Measurements from ENCODE around the gene PER3.
A peak's percentile ranks its signal among the peaks of the same experiment; 100 is the strongest.

The PER3 gene

DNA sequence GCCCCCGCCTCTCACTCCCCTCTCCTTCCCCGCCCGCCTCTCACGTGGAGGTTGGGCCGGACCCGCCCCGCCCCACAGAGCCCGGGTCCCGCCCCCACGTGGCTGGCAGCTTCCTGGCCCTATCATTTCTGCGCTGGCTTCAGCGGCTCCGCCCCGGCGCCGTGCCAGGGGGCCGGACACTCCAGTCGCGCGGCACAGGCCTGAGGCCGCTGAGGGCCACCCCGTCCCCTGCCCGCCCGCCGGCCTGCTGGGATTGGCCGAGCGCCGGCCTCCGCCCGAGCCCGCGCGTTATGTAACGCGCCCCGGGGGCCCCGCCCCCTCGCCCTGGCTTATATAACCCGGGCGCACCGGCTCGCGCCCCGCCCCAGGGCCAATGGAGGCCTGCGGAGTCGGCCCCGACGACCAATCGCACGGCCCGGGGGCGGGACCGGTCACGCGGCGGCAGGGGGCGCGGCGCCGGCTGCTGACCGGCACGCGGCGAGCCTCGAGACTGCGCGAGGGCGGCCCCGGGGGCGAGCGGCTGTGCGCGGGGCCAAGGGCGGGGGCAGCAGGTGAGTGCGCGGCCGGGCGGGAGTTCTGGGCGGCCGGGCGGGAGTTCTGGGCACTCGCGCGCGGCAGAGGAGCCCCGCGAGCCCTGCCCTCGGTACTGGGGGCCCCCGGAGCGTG, at the start of gene PER3:
Gene PER3 (plus strand): TSS at position 466 of the 666 bp plus-strand sequence. CDS start 587 bp downstream, outside the sequence.
- peak; percentile 99 for DNase-seq

DNA sequence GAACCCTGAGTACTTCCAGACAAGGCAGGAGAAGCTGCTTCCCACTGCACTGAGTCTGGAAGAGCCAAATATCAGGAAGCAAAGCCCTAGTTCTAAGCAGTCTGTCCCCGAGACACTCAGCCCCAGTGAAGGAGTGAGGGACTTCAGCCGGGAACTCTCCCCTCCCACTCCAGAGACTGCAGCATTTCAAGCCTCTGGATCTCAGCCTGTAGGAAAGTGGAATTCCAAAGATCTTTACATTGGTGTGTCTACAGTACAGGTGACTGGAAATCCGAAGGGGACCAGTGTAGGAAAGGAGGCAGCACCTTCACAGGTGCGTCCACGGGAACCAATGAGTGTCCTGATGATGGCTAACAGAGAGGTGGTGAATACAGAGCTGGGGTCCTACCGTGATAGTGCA, 46.0 kb upstream of the PER3 start:
- DNase-seq = no peak

DNA sequence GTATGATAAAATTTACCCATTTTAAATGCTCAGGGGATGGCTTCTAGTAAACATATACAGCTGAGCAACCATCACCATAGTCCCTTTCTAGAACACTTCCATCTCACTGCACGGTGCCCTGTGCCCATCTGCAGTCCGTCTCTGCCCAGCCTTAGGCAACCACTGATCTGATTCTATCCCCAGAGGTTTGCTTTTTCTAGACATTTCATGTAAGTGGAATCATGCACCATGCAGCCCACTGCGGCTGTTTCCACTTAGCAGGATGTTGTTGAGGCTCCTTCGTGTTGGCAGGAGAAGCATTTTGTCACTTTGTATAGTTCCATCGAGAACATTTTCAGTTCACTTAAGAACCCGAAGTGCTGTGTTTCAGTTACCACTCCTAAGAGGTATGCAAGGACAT, 40.7 kb upstream of the PER3 start:
- no peak for DNase-seq

DNA sequence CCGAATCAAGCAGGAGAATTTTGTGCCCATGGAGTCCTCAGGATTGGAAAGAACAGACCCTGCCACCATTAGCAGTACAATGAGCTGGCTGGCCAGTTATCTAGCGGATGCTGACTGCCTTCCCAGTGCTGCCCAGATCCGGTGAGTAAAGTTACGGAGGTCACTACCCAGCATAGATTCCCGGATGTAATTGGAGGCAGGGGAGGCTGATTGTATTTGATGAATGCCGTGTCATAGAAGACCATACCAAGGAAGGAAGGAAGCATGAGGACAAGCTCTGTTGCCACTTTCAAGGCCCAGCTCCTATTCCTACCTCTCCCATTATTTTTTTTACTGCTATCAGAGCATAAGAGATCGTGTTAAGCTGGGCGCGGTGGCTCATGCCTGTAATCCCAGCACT, 39.2 kb upstream of the PER3 start:
- DNase-seq = no peak

DNA sequence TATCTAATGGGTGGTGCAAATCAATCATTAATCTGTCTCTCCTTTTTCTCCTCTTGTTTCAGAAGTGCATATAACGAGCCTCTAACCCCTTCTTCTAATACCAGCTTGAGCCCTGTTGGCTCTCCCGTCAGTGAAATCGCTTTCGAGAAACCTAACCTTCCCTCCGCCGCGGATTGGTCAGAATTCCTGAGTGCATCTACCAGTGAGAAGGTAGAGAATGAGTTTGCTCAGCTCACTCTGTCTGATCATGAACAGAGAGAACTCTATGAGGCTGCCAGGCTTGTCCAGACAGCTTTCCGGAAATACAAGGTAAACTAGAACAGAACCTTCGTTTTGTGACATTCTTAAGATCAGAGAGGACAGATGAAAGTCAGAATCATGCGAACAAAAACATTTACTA, 38.3 kb upstream of the PER3 start:
- no peak for DNase-seq

DNA sequence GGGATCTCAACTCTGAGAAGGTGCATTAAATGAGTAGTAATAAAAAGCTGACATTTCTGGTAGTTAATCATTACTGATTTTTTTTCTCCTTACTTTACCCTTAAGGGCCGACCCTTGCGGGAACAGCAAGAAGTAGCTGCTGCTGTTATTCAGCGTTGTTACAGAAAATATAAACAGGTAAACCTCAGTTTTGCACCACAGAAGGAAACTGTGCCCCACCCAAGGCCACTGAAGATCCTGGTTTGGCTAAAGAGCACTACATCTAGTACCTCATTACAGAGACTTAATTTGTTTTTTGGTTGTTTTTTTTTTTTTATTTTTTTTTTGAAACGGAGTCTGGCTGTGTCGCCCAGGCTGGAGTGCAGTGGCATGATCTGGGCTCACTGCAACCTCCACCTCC, 36.5 kb upstream of the PER3 start:
- DNase-seq = no peak

DNA sequence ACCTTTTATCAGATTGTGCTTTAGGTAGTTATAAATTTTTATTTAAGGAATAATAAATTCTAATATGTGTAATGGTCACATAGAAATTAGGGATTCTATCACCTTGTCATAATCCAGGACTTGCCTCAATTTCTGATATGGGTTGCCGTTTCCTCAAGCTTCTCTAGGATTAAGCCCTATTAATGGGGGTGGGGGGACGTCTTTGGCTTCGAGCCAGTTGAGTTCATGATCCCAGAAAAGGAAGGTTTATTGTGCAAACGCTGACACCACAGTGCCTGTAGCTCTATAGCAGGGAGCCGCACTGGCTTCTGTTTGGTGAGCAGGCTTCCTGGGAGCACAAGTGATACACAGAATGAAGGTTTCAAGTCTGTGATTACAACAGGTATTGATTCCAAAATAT, 35.0 kb upstream of the PER3 start:
- DNase-seq = no peak

DNA sequence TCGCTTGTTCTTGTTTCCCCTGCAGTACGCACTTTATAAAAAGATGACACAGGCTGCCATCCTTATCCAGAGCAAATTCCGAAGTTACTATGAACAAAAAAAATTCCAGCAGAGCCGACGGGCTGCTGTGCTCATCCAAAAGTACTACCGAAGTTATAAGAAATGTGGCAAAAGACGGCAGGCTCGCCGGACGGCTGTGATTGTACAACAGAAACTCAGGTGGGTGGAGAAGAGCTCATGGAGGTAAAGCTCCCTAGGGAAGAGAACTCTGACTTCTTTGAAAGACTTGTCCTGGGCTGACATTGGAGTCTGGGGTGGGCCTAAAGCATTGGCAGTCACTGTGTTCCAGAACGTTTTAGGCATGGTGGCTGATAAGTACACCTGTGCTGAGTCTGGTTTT, 32.9 kb upstream of the PER3 start:
- no peak for DNase-seq

DNA sequence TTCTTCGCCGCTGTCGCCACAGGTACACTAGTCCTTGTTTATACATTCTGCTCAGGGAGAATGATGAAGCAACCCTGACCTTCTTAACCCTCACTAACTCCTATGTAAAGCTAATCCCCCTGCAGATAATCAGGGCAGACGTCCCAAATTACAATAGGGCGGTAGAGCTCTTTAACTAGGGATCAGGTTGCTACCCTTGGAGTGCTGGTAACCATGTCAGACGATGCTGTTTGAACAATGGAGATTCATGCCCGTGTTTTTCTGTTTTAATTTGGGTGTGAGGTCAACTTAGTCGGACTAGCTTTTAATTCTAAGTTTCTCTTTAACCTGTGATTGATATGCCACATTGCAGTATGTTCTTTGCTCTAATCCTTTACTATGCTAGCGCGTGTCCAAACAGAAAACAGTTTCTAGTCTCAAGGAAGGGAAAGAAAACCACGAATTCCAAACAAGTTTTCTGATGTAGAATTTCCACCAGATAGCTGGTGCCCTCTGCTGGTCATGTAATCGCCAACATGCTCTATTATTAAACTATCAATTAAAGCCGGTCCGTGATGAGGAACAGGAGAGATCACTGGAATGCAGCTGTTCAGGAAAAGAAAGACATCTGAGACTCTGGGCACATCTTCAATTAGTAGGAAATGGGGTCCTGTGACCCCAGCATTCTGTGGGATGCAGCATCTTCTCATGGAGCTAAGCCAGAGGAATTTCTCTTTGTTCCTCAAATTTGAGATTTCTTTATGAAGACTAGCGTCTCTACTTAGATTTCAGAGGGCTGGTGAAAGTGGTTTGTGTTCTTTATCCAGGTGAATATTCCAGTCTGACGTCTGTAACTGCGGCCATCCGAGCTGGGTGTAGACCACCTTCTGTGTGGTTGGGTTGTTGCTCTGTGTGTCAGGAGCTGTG, 31.3 kb upstream of the PER3 start:
- DNase-seq = peak; percentile 81

DNA sequence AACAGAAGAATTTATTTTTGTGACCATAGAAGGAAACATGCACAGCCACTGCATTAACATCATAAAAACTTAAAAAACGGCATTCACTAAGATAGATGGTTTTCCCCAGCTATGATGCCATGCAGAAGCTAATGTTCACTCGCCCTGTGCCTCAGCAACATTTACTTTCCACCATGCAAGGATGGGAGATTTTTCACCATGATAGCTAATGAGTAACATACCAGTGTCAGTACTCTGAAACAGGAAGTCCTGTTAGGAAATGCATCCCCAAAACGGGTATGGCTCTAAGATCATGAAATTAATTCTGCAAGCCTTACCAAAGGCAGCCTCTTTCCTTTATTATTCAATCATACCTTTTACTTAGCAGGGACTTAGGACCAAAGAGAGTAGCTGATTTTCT, 30.4 kb upstream of the PER3 start:
- DNase-seq = no peak

DNA sequence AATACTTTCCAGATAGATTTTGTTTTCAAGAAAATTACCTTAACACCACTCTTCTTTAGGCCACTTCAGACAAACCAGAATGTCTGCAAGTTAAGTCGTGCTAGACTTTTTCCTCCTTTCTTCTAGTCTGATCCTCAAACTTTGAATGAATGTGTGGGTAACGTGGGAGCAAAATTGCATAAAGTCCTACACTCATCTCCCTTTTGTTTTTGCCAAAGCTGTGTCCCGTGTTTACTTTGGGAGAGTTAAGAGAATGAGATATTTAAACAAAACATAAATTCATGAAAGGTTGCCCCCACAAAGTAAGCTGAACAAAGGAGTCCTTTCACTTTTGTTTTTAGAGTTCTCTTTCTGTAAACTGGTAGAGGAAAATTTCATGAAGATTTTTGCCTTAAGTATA, 29.9 kb upstream of the PER3 start:
- no peak for DNase-seq

DNA sequence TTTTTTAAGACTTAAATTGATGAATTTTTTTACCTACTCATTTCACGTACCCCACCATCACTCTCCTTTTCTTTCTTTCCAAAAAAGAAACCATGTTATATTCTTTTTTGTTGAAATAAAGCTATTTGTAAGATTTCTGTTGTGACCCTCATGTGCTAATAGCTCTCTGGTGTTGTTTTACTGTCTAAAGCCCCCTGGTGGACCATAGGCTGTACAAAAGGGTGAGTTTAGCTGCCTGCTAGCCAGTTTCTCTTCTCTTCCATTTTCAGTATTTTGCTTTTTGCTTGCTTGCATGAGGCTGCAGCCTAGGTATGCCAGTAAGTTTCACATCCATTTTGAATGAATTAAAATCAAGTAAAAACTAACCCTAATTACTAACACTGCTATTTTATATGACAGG, 28.6 kb upstream of the PER3 start:
- peak; percentile 22 for DNase-seq

DNA sequence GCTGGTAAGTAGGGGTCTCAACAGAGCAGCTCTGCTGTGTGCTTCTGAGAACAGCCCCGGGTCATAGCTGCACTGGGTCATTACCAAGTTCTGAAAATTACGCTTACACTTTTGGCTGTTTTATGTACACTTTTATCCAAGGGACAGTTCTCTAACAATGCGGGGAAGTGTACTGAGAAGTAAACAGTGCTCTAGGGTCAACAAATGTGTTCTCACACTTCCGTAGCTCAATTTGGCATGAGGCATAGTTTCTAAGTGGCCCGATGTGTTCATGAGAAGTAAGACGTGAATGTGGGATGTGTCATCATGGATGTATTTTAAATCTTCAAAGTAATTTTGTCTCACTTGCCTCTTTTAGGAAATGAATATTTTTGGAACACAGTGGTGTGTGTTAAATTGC, 23.8 kb upstream of the PER3 start:
- no peak for DNase-seq

DNA sequence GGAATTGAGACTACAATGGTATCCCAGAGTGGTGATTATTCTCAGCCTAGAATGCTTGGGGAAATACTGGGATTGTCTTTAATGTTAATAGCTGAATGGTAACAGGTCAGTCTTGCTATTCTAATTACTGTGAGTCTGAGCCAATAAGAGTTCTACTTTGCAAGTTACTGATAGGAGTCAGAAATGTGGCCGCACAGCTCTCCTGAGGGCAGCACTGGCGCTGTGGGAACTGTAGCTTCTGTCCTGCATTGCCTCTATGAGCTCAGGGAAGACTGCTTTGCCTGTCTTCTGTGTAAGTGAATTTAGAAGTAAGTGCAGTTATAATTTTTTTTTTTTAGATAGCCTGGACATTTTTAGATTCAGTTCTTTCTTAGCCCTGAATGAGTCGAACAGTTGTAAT, 23.0 kb upstream of the PER3 start:
- no peak for DNase-seq

DNA sequence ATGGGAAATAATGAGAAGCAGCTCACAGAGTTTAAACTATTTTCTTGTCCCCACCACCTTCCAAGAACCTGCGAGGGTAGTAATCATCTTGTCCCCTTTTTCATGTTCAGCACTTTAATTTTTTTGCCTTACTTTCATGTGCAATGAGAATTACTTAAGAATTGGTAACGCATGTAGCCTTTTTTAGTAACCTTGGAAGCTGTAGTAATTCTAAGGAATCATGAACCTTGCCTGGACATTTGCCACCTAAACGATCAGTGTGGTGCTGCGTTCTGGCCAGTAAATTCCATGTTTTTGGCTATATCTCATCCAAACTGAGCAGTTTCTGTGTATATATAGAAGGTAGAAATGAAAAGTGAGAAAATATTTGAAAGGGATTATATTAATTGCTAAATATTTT, 16.9 kb upstream of the PER3 start:
- DNase-seq = no peak

DNA sequence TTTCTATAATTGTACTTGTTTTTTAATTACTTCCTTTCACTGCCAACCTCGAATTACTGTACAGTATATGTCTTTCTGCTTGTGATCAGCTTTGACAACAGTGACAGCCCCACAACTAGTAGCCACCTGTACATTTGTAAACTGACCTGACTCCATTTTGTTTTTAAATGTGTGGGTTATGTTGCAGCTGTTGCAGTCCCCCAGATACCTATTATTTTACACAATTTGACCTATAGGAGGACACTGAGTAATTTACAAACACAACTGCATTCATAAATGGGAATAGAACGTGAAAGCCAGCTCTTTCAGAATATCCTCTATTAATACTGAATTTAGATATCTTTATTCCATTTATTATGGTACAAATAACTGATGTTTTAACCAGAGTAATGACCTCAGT, 15.5 kb upstream of the PER3 start:
- no peak for DNase-seq

DNA sequence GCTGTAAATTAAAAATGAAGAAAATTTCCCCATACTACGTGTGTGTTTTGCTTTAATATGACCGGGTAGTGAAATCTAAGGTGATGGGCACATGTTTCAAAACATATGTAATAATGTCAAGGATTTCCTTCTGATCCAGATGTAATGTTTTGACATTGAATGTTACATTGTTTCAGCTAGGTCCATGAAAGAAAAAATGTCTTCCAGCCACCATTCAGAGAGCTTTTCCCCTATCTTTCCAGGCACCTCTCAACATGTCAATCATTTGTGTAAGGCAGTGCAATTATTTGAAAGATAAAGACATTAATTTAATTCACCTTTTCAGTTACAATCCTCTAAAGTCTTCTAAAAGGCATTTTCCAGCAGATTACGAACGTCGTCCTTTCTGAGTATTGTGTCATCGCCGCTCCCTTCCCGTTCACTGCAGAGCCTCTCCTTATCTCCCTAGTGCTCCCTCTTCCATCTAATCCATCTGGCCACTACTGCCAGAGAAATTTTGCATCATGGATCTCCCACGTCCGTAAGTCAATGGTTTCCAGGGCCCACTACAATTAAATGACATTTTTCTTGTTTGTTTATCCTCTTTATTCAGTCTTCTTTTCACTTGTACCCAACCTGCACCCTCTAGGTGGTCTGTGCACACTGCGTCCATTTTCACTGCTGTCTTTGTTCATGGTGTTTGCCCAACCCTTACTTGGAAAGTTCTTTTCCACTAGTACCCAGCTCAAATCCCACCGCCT, 14.2 kb upstream of the PER3 start:
- no peak for DNase-seq

DNA sequence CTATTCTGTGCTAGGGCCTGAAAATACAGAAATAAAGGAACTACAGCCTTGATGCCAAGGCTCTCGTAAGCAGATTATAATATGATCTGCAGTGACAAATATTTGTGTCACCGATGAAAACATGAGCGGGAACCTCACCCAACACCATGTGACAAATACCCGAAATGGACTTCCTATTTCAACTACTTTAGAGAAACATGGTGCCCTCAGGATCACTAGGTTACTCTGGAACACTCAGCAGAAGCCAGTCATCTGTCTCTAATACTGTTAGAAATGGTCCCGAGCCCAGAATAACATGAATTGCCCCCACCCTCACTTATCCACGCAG, 13.5 kb upstream of the PER3 start:
- DNase-seq = peak; percentile 61

DNA sequence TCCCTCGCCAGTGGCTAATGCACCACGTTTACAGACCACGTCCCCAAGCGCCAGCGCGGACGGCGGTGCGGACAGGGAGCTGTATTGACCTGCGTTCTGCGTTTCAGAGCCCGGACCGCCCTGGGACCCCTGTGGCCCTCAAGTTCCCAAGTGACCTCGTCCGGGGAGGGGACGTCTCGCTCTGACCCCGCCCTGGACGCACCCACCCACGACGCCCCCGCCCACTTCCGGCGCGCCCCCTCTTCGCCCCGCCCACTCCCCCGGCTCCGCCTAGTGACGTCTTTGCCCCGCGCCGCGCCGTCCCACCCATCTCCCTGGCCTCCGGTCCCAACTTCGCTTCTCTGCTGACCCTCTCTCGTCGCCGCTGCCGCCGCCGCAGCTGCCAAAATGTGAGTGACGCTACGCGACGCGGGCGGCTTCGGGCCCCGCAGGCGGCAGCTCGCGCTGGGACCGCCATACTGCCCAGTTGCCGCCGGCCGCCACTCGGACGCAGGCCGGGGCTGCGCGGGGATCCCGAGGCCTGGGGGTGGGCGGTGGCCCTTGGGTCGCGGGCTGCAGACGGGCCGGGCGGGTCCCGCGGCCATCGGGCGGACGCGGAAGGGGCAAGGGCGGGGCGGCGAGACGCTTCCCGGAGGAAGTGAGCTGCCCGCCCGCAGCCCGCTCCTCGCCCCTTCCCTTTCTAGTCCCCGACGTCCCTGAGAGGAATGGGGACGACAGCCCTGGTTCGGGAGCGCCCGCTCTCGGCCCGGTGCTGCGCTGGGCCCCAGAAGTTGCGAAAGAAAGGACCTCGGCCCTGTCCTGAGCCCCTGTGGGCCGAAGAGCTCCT, 12.9 kb upstream of the PER3 start, which contains the start of gene VAMP3:
Gene VAMP3 (plus strand): TSS at position 300 of the 826 bp plus-strand sequence. CDS start 88 bp downstream, at position 388.
- peak; percentile 87 for DNase-seq

DNA sequence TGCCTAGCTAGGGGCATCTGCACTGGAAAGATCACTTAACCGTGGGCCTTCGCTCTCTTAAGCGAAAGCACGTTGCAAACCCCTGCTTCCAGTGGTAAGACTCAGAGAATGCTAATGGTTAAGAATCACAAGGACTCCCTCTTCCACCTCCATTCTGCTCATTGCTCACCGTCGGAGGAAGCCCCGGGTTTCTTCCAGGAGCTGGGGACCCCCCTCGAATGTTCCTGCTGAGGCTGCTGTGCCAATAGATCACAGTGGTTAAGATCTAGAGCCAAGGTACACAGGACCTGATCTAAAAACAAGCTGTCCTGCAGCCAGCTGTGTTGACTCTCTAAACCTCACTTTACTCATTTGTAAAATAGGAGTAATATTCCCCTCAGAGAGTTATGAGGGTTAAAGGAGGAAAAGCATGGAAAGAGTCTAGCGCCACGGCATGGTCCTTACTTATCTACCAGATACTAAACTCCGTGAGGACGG, 12.2 kb upstream of the PER3 start:
- peak; percentile 24 for DNase-seq

DNA sequence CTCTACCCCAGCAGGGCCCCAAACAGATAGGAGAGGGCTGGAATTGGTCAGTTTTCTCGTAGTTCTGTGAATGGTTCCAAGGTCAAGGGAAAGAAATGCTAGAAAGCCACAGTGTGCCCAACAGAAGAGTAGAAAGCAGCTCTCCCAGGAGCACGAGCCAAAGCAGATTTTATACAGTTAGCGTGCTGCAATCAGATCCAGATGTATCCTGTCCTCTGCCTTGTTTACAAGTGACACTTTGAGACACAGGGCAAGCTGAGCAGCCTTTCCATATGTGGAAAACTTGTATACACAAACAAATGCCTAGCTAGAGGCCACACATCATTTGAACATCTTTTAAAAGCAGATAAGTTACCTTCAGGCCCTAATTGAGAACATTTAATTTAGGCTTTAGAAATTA, 6.5 kb upstream of the PER3 start:
- DNase-seq = no peak

DNA sequence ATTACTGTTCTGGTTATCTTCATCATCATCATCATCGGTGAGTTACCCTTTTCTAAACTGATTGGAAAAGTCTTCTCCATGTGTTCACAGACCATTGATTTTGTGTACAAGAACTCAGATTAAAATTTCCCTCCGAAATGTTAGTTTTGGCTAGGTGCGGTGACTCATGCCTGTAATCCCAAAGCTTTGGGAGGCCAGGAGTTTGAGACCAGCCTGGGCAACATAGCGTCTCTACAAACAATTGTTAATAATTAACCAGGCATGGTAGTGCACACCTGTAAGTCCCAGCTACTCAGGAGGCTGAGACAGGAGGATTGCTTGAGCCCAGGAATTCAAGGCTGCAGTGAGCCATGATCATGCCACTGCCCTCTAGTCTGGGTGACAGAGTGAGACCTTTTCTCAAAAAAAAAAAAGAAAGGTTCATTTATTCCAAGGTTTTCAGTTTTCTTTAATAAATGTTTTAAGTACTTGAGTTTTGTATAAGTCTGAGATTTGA, 5.9 kb upstream of the PER3 start:
- peak; percentile 47 for DNase-seq

DNA sequence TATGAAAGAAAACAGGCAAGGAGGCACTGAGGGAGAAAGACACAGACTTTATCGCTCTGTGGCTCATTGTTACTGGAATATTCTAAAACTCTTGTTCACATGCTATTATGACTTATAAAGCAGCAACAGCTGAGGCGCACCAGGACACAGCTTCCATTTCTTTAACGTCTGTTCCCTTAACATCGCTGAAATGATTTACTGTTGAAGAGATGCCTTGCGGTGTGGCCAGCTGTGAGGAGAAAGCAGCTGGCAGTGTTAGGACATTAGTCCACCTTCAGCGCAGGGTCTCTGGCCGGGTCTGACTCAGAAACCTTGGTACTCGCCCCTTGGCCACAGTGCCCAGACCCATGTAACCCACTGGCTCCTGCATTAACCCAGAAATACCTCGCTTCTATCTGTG, 3.1 kb upstream of the PER3 start:
- no peak for DNase-seq

All from DMS53 (cell line).